Stimulated activated CD4-positive, alpha-beta T cell treated with anti-CD3 and anti-CD28 coated beads, Interleukin-15, amount 100 ng/mL, for 48 hours (primary cell): ENCODE results near the gene RPL22L1.
"Not testable (repeated sequence)": the region's sequence is repeated elsewhere in the genome, so short reads cannot be mapped to it uniquely, and the experiment has no call there.

ENCODE experiments used
- DNase-seq, 2 donors: peaks; one replicate each; pipeline ENCODE4 v3.0.0-alpha.2; 2020; ENCODE audit warnings: low read depth in 2 of 2

Gene RPL22L1

GRCh38 chr3:170829546-170830272, 40.3 kb downstream of the RPL22L1 start:
- DNase-seq = no peak

GRCh38 chr3:170826047-170826446, 43.9 kb downstream of the RPL22L1 start:
- no peak for DNase-seq

GRCh38 chr3:170823562-170823961, 46.4 kb downstream of the RPL22L1 start:
- DNase-seq = not testable (repeated sequence)

- not testable (repeated sequence) for DNase-seq
Measured at GRCh38 chr3:170818325-170818724, 51.7 kb downstream of the RPL22L1 start.

- not testable (repeated sequence) for DNase-seq
Measured at GRCh38 chr3:170817471-170817870, 52.5 kb downstream of the RPL22L1 start.

GRCh38 chr3:170816841-170817240, 53.2 kb downstream of the RPL22L1 start:
- DNase-seq = no peak

GRCh38 chr3:170816341-170816740, 53.7 kb downstream of the RPL22L1 start:
- no peak for DNase-seq

- no peak for DNase-seq
Measured at GRCh38 chr3:170815936-170816335, 54.1 kb downstream of the RPL22L1 start.

- DNase-seq = no peak
Measured at GRCh38 chr3:170815340-170815739, 54.7 kb downstream of the RPL22L1 start.
